ENCODE measurements around the gene COL17A1.

GRCh38 chr10:104120512-104120902 is 34.8 kb upstream of the COL17A1 start:
- TF ChIP-seq CTCF (IDR thresholded peaks at IDR 0.05; ENCODE audit: low read length) (no peak), EZH2 (IDR thresholded peaks at IDR 0.05; ENCODE audit: borderline replicate concordance, low read length) (no peak)
